Measurements from ENCODE around the gene SMIM7.
"Not testable (repeated sequence)": the region's sequence is repeated elsewhere in the genome, so short reads cannot be mapped to it uniquely, and the experiment has no call there.

The SMIM7 gene

DNA sequence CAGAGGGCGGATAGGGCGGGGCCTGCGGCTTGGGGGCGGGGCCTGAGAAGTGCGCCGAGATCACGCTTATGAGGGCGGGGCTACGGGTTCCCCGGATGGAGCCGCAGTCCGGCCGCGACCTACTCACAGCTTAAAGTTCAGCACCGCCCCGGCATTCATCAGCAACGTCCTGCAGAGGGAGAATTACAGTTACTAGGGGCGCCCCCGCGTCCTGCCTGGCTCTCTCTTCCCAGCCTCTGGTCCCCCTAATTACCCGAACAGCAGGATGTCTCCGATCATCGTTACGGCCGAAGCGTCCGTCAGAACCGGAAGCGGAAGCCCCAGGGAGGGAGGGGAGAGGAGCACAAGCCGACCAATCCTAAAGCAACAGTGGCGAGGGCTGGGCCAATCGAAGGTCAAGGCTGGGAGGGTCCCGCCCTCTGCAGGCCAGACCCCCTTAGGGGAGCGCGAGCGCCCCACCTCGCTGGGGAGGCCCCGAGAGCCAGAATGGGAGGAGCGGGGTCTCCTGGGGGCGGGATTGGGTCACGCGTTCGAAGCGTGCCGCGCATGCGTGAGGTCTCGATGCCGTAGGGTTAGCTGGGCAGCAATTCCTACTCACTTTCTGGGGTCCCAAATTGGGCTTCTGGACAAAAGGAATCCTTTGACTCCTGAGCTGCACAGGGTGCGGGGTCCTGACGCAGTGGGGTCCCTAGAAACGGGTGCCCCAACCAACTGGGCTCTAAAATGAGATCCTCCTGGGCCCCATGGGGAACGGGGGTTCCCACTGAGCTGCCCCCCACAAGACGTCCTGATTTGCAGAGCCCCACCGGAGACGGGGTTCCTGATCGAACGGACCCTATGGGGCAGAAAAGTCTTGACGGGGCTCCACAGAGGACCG is at the start of gene SMIM7:
Gene SMIM7, minus strand, starts transcription at position 313 of the 877 bp plus-strand sequence. Its CDS starts 34 bp downstream, at position 279.
- DNase-seq (ENCODE audit: low read depth in 3 of 3), result peak; percentile 95 to 98 (median 96)

GRCh38 chr19:16703677-16704076 is 43.7 kb upstream of the SMIM7 start:
- no peak for DNase-seq (ENCODE audit: low read depth in 3 of 3)

DNA sequence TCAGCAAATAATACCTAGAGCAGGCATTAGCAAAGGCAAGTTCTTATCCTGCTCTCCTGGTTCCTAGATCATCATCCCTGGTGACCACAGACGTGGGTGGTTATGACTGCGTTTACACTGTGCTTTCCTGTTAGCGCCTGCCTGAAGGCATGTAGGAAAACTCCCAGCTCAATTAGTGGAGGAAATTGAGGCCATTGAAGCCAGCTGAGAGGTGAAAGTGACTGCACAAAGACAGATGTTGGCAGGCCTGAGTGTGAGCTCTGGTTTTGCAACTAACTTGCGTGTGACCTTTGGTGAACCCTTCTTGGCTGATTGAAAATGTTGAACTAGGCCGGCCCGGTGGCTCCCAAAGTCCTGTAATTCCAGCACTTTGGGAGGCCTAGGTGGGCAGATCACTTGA is 42.2 kb upstream of the SMIM7 start:
- DNase-seq (ENCODE audit: low read depth in 3 of 3), result no peak

GRCh38 chr19:16698914-16699313 is 39.0 kb upstream of the SMIM7 start:
- no peak for DNase-seq (ENCODE audit: low read depth in 3 of 3)

DNA sequence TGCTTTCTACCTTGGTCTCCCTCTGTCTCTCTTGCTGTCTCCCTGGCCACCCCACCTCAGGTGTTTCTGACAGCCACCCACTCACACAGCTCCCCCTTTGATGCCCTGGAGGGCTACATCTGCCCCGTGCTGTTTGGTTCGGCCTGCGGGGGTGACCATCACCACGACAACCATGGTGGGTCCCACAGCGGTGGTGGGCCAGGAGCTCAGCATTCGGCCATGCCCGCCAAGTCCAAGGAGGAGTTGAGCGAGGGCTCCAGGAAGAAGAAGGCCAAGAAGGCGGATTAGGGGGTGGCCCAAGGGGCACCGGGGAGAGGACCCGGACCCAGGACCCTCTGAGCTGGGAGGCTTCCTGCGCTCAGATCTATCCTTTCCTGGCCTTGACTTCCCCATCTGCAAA is 28.1 kb upstream of the SMIM7 start:
- no peak for DNase-seq (ENCODE audit: low read depth in 3 of 3)

DNA sequence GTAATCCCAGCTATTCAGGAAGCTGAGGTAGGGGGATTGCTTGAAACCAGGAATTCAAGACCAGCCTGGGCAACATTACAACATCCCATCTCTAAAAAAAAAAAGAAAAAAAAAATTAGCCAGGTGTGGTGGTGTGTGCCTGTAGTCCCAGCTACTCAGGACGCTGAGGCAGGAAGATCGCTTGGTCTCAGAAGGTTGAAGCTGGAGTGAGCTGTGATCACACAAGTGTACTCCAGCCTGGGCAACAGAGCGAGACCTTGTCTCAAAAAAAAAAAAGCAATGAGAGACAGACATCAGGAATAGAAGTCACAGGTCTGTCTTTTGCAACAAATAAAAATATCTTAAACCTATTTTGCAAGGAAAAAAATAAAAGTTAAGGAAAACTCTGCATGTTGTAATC is 24.3 kb upstream of the SMIM7 start:
- DNase-seq (ENCODE audit: low read depth in 3 of 3), result no peak

GRCh38 chr19:16682539-16682938 is 22.6 kb upstream of the SMIM7 start:
- DNase-seq (ENCODE audit: low read depth in 3 of 3), result no peak

GRCh38 chr19:16679811-16680210 is 19.9 kb upstream of the SMIM7 start:
- DNase-seq (ENCODE audit: low read depth in 3 of 3), result no peak

DNA sequence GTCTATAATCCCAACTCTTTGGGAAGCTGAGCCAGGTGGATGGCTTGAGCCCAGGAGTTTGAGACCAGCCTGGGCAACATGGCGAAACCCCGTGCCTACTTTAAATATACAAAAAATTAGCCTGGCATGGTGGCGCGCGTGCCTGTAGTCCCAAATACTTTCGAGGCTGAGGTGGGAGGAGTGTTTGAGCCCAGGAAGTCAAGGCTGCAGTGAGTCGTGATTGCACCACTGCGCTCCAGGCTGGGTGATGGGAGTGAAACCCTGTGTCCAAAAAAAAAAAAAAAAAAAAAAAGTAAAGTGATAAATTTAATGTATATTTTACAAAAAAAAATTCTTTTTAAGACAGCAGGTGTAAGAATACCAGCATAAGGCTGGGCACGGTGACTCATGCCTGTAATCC is 18.6 kb upstream of the SMIM7 start:
- DNase-seq (ENCODE audit: low read depth in 3 of 3), result no peak

- DNase-seq (ENCODE audit: low read depth in 3 of 3), result no peak
Observed at GRCh38 chr19:16677055-16677454, 17.1 kb upstream of the SMIM7 start.

GRCh38 chr19:16676101-16676798 is 16.3 kb upstream of the SMIM7 start:
- no peak for DNase-seq (ENCODE audit: low read depth in 3 of 3)

DNA sequence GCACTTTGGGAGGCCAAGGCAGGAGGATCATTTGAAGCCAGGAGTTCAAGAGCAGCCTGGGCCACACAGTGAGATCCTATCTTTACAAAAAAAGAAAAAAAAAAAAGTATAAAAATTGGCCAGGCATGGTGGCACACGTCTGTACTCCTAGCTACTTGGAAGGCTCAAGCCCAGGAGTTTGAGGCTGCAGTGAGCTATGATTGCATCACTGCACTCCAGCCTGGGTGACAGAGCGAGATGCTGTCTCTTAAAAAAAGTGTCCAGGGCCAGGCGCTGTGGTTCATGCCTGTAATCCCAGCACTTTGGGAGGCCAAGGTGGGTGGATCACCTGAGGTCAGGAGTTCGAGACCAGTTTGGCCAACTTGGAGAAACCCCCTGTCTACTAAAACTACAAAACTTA is 13.9 kb upstream of the SMIM7 start:
- not testable (repeated sequence) for DNase-seq (ENCODE audit: low read depth in 3 of 3)

DNA sequence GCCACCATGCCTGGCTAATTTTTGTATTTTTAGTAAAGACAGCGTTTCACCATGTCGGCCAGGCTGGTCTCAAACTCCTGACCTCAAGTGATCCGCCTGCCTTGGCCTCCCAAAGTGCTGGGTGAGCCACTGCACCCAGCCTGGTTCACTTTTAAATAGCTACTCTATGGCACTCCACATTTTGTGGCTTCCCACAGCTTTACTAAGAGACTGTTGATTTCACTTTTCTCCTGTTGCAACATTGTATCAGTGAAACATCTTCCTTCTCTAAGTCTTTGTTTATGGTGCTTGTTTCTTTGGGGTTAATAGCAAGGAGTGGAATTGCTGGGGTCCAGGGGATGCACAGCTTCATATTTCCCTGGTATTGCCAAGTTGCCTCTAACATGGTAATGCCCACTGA is 13.3 kb upstream of the SMIM7 start:
- no peak for DNase-seq (ENCODE audit: low read depth in 3 of 3)

DNA sequence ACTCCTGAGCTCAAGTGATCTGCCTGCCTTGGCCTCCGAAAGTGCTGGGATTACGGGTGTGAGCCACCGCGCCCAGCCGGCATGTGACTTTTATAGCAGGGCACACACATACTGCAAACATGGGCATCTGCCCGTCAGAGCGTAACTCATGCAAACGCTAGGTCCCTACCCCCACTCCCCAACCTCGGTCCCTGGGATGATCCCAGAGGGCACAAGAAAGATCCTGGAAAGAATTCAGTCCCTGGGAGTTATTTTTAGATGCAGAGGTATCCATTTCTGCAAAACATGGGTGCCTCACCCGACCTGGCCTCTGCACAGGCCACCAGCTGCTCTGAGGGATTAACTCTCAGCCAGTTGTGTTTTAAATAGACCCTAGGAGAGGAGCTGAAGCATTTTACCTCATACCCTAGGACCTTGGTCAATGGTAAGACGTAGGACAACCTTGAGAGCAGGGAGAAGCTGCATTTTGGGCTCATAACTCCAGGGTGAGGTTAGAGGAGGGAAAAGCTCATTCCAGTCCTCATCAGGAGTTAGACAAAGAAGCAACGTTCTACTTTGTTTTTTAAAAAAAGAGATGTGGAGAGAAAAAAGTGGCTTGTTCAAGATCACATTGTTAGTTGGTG is 11.8 kb upstream of the SMIM7 start:
- DNase-seq (ENCODE audit: low read depth in 3 of 3), result no peak

DNA sequence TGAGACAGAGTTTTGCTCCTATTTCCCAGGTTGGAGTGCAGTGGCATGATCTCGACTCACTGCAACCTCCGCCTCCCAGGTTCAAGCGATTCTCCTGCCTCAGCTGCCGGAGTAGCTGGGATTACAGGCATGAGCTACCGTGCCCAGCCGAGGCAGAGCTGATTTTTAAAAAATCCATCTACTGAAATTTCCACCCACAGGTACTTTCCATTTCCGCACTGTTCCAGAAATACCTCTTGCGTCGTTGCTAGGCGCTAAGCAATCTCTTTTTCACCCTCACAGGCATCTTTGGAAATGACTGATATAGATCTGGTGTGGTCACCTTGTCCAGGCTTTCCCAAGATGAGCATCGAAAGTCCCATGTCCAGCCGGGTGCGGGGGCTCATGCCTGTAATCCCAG is 10.3 kb upstream of the SMIM7 start:
- DNase-seq (ENCODE audit: low read depth in 3 of 3), result no peak

GRCh38 chr19:16668702-16669101 is 8.8 kb upstream of the SMIM7 start:
- DNase-seq (ENCODE audit: low read depth in 3 of 3), result not testable (repeated sequence)

- DNase-seq (ENCODE audit: low read depth in 3 of 3), result no peak
Observed at GRCh38 chr19:16668176-16668575, 8.2 kb upstream of the SMIM7 start.

GRCh38 chr19:16661480-16662034 is 1.6 kb upstream of the SMIM7 start:
- no peak for DNase-seq (ENCODE audit: low read depth in 3 of 3)

GRCh38 chr19:16660763-16661479 is 977 bp upstream of the SMIM7 start, which contains the start of gene TMEM38A:
TSS of gene TMEM38A (plus strand) at chr19:16661139. CDS start at chr19:16661218, 79 bp downstream.
- peak in 1 of 3 donors; percentile 28 for DNase-seq (ENCODE audit: low read depth in 3 of 3)

- DNase-seq (ENCODE audit: low read depth in 3 of 3), result no peak
Observed at GRCh38 chr19:16659464-16659831, 496 bp downstream of the SMIM7 start.

- no peak for DNase-seq (ENCODE audit: low read depth in 3 of 3)
Observed at GRCh38 chr19:16657384-16657783, 2.6 kb downstream of the SMIM7 start.

DNA sequence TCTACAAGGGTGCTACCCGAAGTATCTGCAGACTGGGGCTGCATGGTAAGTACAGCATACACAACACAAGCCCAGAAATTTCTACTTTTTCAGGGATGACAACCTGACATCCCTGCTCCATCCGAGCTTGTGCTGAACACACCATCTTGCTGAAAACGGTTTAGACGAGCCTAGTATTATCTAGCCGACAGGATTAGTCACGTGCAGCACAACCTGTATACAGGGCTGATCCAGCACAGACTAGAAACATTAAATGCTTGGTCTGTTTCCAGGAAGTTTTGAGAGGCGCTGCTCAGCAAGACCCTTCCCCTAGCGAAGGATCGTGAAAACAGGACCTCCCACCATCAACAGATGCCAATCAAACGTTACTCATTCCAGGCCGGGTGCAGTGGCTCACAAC is 4.2 kb downstream of the SMIM7 start:
- no peak for DNase-seq (ENCODE audit: low read depth in 3 of 3)
